Measurements from ENCODE around the gene MVB12B.

MVB12B gene

DNA sequence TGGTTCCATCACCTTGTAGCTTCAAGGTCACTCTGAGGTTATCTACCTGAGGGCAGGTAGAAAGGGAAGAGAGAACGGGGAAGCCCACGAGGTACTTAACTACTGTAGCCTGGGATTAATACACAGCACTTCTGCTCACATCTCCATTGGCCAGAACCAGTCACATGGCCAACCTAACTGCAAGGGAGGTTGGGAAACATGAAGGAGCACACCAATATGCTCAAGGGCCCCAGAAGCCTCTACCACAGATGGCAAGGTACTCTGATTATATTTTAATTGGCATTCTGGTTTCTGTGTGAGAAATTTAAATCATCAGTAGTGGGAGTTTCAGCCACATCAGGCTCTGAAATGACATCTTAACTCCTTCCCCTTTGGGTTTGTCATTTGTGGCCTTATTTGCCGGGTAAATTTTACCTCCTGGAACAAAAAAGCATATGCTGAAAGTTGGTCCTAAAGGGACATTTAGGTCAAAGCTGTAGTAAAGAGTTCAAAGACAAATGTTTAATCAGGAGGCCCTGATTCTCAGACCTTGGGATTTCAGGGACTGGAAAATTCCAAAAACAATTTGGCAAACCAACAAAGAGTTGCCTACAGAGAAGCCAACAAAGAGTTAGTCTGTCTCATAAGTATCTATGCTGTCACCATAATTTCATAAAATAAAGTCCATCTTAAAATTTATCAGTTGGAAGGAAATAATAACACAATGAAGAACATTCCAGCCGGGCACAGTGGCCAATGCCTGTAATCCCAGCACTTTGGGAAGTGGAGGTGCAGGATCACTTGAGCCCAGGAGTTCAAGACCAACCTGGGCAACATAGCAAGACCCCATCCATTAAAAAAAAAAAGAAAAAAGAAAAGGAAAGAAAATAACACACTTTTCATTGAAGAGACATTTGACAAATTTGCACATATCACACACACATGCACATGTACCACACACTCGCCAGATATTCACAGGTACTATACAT is 13.8 kb upstream of the MVB12B start:
- no peak overlapping the region for H3K27ac ChIP-seq
- no peak for TF ChIP-seq ZFX (IDR thresholded peaks at IDR 0.05; ENCODE audit: borderline replicate concordance)
- TF ChIP-seq, protein P1, sequence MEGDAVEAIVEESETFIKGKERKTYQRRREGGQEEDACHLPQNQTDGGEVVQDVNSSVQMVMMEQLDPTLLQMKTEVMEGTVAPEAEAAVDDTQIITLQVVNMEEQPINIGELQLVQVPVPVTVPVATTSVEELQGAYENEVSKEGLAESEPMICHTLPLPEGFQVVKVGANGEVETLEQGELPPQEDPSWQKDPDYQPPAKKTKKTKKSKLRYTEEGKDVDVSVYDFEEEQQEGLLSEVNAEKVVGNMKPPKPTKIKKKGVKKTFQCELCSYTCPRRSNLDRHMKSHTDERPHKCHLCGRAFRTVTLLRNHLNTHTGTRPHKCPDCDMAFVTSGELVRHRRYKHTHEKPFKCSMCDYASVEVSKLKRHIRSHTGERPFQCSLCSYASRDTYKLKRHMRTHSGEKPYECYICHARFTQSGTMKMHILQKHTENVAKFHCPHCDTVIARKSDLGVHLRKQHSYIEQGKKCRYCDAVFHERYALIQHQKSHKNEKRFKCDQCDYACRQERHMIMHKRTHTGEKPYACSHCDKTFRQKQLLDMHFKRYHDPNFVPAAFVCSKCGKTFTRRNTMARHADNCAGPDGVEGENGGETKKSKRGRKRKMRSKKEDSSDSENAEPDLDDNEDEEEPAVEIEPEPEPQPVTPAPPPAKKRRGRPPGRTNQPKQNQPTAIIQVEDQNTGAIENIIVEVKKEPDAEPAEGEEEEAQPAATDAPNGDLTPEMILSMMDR (IDR thresholded peaks at IDR 0.05) = no peak

DNA sequence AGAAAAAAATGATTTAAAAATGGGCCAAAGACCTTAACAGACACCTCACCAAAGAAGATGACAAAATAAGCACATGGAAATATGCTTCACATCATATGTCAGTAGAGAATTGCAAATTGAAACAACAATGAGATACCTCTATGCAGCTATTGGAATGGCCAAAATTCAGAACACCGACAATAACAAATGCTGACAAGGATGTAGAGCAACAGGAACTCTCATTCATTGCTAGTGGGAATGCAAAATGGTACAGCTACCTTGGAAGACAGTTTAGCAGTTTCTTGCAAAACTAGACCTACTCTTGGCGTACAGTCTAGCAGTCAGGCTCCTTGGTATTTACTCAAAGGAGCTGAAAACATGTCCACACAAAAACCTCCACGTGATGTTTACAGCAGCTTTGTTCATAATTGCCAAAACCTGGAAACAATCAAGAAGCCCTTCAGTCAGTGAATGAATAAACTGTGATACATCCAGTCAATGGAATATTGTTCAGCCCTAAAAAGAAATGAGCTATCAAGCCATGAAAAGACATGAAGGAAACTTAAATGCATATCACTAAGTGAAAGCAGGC is 10.5 kb upstream of the MVB12B start:
- TF ChIP-seq, protein P1 (IDR thresholded peaks at IDR 0.05) = no peak
- no peak for TF ChIP-seq ZFX (IDR thresholded peaks at IDR 0.05; ENCODE audit: borderline replicate concordance)

DNA sequence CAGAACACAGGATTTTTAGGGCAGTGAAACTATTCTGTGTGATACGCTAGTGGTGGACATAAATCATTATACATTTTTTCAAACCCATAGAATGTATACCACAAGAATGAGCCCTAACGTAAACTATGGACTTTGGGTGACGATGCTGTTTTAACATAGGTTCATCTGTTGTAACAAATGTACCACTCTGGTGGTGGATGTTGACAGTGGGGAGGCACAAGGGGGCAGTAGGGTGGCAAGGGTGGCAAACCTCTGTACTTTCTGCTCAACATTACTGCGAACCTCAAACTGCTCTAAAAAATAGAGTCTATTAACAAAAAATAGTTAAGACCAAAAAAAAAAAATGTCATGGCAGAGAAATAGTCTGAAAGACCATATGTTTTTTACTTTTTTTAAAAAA is 9.1 kb upstream of the MVB12B start:
- H3K27ac ChIP-seq = no peak overlapping the region
- TF ChIP-seq, protein P1 (IDR thresholded peaks at IDR 0.05) = no peak
- TF ChIP-seq ZFX (IDR thresholded peaks at IDR 0.05; ENCODE audit: borderline replicate concordance) = no peak

More for the DNA sequence above, 10.5 kb upstream of the MVB12B start:
- no peak overlapping the region for H3K27ac ChIP-seq

DNA sequence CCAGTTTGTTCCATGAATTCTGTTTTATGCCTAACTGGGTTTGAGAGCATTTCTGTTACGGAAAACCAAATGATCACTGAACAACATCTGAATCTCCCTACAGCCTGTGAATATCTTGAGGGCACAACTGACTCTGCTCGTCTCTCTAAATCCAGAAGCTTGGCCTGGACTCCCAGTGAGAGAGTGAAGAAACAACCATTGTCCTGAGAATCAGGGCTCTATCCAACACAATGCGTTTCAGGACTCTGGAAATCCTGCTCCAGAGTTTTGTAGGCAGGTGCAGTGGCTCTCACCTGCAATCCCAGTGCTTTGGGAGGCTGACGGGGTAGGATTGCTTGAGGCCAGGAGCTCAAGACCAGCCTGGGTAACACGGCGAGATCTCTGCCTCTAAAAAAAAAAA is 7.8 kb upstream of the MVB12B start:
- no peak for TF ChIP-seq ZFX (IDR thresholded peaks at IDR 0.05; ENCODE audit: borderline replicate concordance)
- TF ChIP-seq, protein P1 (IDR thresholded peaks at IDR 0.05) = no peak

DNA sequence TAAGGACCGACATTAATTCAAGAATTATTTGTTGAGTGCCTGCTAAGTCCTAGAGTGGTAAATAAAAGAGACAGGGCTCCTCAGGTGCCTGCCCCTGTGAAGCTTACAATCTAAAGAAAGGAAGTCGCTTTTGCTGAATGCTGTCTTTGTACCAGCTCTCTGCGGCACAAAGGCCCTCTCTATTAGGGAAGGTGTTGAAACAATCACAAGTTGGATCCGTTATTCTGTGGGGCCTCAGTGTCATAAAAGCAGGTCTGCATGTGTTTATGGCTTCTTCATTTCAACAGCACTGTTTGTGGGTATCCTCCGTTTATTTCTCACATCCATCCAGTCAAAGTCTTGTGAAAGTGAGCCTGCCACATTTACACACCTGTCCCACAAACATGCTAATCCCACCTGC is 7.0 kb upstream of the MVB12B start:
- no peak for TF ChIP-seq ZFX (IDR thresholded peaks at IDR 0.05; ENCODE audit: borderline replicate concordance)
- TF ChIP-seq, protein P1 (IDR thresholded peaks at IDR 0.05) = no peak
- no peak overlapping the region for H3K27ac ChIP-seq

More for the DNA sequence above, 7.8 kb upstream of the MVB12B start:
- H3K27ac ChIP-seq = no peak overlapping the region

DNA sequence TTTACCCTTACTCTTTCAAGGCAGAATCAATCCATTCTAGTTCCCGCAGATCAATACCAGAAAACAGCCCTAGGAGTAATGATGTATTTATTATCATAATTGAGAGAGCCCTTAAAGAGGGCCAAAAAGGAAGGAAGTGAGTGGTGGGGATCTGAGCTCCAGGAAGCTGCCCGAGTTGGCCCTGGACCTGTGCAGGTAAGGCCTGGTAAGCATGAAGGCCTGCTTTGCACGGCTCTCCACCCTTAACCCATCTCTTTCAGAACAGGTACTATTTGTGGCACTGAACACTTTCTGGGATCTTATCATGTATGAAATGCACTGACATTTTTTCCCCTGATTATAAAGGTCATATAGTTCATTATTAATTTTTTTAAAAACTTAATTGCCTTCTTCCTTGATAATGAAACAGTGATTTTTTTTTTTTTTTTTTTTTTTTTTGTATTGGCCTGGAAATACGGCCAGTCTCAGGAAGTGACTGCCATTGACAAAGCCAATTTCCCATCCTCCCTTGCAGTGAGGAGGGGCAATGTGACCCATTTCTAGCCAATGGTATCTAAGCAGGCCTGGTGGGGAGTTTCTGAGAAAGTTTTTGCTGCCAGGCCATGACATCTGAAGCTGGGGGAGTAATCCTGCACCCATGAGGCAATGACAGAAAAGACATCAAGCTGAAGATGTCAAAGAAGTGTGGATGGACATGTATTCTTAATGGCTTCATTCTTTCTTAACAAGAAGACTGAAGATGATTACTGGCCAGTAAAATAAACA is 6.3 kb upstream of the MVB12B start:
- H3K27ac ChIP-seq = no peak overlapping the region
- TF ChIP-seq, protein P1 (IDR thresholded peaks at IDR 0.05) = no peak
- no peak for TF ChIP-seq ZFX (IDR thresholded peaks at IDR 0.05; ENCODE audit: borderline replicate concordance)

Measured in 22Rv1 (cell line).